ENCODE results near the gene ASPDH. TPM values are rescaled to one million over a fixed set of nuclear protein-coding genes. Genes with fewer than 3 reads are reported as not detected.

Gene ASPDH
- total and polyA plus RNA-seq, 2 donors (not counting 3 experiments of a cell fraction or from before 2014, with no cell fraction given): not detected

GRCh38 chr19:50535672-50536187 is 22.0 kb upstream of the ASPDH start:
- Histone ChIP-seq H3K4me2 (ENCODE audit: insufficient read depth, low read length) (no peak overlapping the region), H3K9me3 (replicated peaks; ENCODE audit: control insufficient read depth, insufficient read depth, low read length) (no peaks in the 10 kb centered on the region), H3K9me1 (replicated peaks; ENCODE audit: control insufficient read depth, extremely low read depth, insufficient read depth, low read length) (no peaks in the 10 kb centered on the region), H2AFZ (ENCODE audit: low read depth, low read length) (no peak overlapping the region), H3K4me1 (ENCODE audit: control insufficient read depth, extremely low read depth, insufficient read depth, low read length) (no peaks in the 10 kb centered on the region), H4K20me1 (replicated peaks; ENCODE audit: control insufficient read depth, extremely low read depth, insufficient read depth, low read length) (no peaks in the 10 kb centered on the region), H3K79me2 (ENCODE audit: control insufficient read depth, insufficient read depth, low read length) (no peaks in the 10 kb centered on the region), H3K36me3 (ENCODE audit: control insufficient read depth in 2 of 2, extremely low read depth in 1 of 2, insufficient read depth in 2 of 2, low read length in 2 of 2) (no peaks in the 10 kb centered on the region), H3K4me3 (replicated peaks in 1 of 3; ENCODE audit: insufficient read depth in 1 of 3, low read depth in 1 of 3, low read length in 3 of 3) (no peak overlapping the region), H3K27me3 (ENCODE audit: control insufficient read depth in 2 of 2, insufficient read depth in 2 of 2, low read length in 2 of 2) (peaks cover 0 to 2% of the 10 kb centered on the region in 2 experiments), H3K27ac (ENCODE audit: insufficient read depth, low read depth, low read length) (no peak overlapping the region), H3K9ac (replicated peaks; ENCODE audit: extremely low read depth, insufficient read depth, low read length) (no peak overlapping the region)
- FAIRE-seq (no peak), DNase-seq (ENCODE audit: low read depth, low spot score) (no peak)
- BruUV-seq (replicated peaks): no TSS peak
- dilution Hi-C loops (cut with MboI; ENCODE audit: extremely low pct_ligation_motif_present, low sequenced_read_pairs): no loop called here
- CTCF ChIA-PET: interaction anchor here (2.4 to 11.4 kb wide), 5 partner anchors 21 to 387 kb away, joined by 10 to 136 read pairs (median 105); no protein-coding TSS in a partner anchor
- no peak for TF ChIP-seq GATA2 (IDR thresholded peaks at IDR 0.05; ENCODE audit: insufficient read depth, insufficient read length, low read depth, low read length)
- no peak for TF ChIP-seq JUN (IDR thresholded peaks at IDR 0.05; ENCODE audit: borderline replicate concordance, insufficient read depth, insufficient read length, low read depth)
- no peak for TF ChIP-seq MAX (IDR thresholded peaks at IDR 0.05; ENCODE audit: insufficient read depth, insufficient read length)
- no peak for TF ChIP-seq EZH2 (IDR thresholded peaks at IDR 0.05; ENCODE audit: borderline replicate concordance, low read depth, low read length, severe bottlenecking)
- no peak for TF ChIP-seq MYC (IDR thresholded peaks at IDR 0.05; ENCODE audit: low read depth, low read length)
- no peak for TF ChIP-seq POLR2AphosphoS5 (IDR thresholded peaks at IDR 0.05; ENCODE audit: insufficient read depth, low read depth, low read length)
- no peak for TF ChIP-seq CTCF (IDR thresholded peaks at IDR 0.05; ENCODE audit: extremely low read depth in 1 of 2, insufficient read depth in 1 of 2, low read depth in 1 of 2, low read length in 2 of 2)
- TF ChIP-seq POLR2A (IDR thresholded peaks at IDR 0.05; ENCODE audit: low read depth, low read length): no peak
- no peak for TF ChIP-seq FOS (IDR thresholded peaks at IDR 0.05; ENCODE audit: borderline replicate concordance, insufficient read depth, low read length)
- intact Hi-C loops (cut with micrococcal nuclease): loop anchor here (2.0 kb wide), 1 partner anchor 123 kb away; no protein-coding TSS in a partner anchor
- POLR2A ChIA-PET: no interaction called here

Measured in endothelial cell of umbilical vein (primary cell).